Endodermal cell (in vitro differentiated cells): ENCODE data around the gene EGFR. TPM values are rescaled to one million over a fixed set of nuclear protein-coding genes. Genes with fewer than 3 reads are reported as not detected.

Experiments
- DNase-seq: peaks from one replicate; pipeline ENCODE4 v3.0.0-alpha.2; 2017
- H3K27ac ChIP-seq: 2 replicates; pipeline ENCODE4 v1.5.1; 2013; ENCODE audit warnings: mild to moderate bottlenecking, low read depth, low read length, moderate library complexity
- H3K27me3 ChIP-seq: 2 replicates; pipeline ENCODE4 v1.6.1; 2013; ENCODE audit warnings: mild to moderate bottlenecking, low read length, moderate library complexity; ENCODE audit not compliant: insufficient read depth, control insufficient read depth, poor library complexity, severe bottlenecking
- H3K36me3 ChIP-seq: 2 replicates; pipeline ENCODE4 v1.7.0; 2013; ENCODE audit warnings: mild to moderate bottlenecking, low read length, moderate library complexity; ENCODE audit not compliant: control insufficient read depth, insufficient read depth
- H3K4me1 ChIP-seq: one replicate; pipeline ENCODE4 v1.7.0; 2013; ENCODE audit warnings: low read length; ENCODE audit not compliant: control insufficient read depth, insufficient read depth
- H3K4me3 ChIP-seq: 2 replicates; pipeline ENCODE4 v1.5.1; 2013; ENCODE audit warnings: mild to moderate bottlenecking, low read length, moderate library complexity
- H3K9ac ChIP-seq: 2 replicates; pipeline ENCODE4 v1.6.1; 2013; ENCODE audit warnings: mild to moderate bottlenecking, low read length, moderate library complexity; ENCODE audit not compliant: poor library complexity, severe bottlenecking; ENCODE audit errors: extremely low read depth
- H3K9me3 ChIP-seq: 2 replicates; pipeline ENCODE4 v1.6.1; 2013; ENCODE audit warnings: mild to moderate bottlenecking, low read length, moderate library complexity; ENCODE audit not compliant: control insufficient read depth
- H3K27ac Mint-ChIP-seq: 2 replicates; pipeline ENCODE4 v1.8.0; 2020; ENCODE audit warnings: mixed read lengths
- H3K27me3 Mint-ChIP-seq: 2 replicates; pipeline ENCODE4 v1.8.0; 2021; ENCODE audit warnings: mild to moderate bottlenecking, mixed read lengths; ENCODE audit not compliant: insufficient read depth
- H3K36me3 Mint-ChIP-seq: 2 replicates; pipeline ENCODE4 v1.8.0; 2020; ENCODE audit warnings: low read depth, mixed read lengths
- H3K4me1 Mint-ChIP-seq: 2 replicates; pipeline ENCODE4 v1.8.0; 2020; ENCODE audit warnings: mixed read lengths
- H3K4me3 Mint-ChIP-seq: 2 replicates; pipeline ENCODE4 v1.8.0; 2020; ENCODE audit warnings: mild to moderate bottlenecking, moderate library complexity, mixed read lengths
- H3K9me3 Mint-ChIP-seq: 2 replicates; pipeline ENCODE4 v1.8.0; 2020; ENCODE audit warnings: mild to moderate bottlenecking, mixed read lengths
- WGBS, 2 experiments: methylation state at CpG; one replicate each; pipeline versions ENCODE4 v1.1.5 to v1.1.7; 2013; ENCODE audit warnings: missing lambda C conversion rate in 2 of 2, mixed read lengths in 1 of 2; ENCODE audit not compliant: insufficient coverage in 1 of 2, insufficient read length in 1 of 2; 5-methylcytosine and 5-hydroxymethylcytosine counted together
- total RNA-seq, 2 donors: library from RNA; stranded (reverse); fragmentation: NEBNext Ultra II Directional in 1 of 2; extraction: Animal tissue kit (Norgen Biotek cat#: 25700) in 1 of 2; gene quantifications; 2 replicates in 1 of 2; 3 replicates in 1 of 2; pipeline ENCODE4 v1.2.1, GENCODE V29; 2021
- TF ChIP-seq, protein P1 (sequence below): fragments of 200-600 bp; sonication (generic); conservative IDR thresholded peaks from 2 replicates; pipeline ENCODE4 v1.5.0; 2021; ENCODE audit warnings: antibody characterized with exemption, mild to moderate bottlenecking

The EGFR gene
- total RNA-seq, 2 donors from 2014 or later: 5.0 to 5.8 TPM

DNA sequence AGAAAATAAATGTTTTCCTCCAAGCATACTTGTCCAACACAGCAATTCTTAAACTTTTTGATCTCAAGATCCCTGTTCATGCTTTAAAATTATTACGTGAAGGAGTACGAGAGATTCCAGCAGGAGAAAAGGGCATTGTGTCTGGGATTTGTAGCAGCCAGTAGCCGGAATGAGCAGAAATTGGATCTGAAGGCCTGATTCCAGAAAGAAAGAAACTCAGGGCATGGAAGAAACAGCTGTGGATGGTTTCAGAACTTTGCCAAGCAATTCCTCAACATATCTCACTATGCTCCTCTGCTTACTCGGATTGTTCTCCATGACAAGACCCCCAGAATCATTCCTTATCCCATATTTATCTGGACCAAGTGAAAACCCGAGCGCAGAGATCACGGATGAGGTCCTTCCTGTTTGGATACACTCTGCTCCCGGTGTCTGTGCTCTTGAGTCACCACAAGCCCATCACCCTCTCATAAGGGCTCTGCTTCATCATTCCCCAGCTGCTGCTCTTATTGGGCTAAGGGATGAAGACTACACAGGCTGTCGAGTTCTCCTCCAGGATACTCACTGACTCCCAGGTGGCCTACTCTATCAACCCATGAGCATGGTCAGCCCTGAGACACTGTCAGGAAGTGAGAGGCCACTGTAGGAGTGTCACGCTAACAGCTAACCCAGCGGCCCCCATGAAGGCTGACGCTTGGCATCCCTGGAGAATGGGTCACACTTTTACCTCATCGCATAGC is 225.4 kb downstream of the EGFR start:
- no peak for DNase-seq
- Mint-ChIP-seq H3K27ac (no peak overlapping the region), H3K4me1 (no peaks in the 10 kb centered on the region), H3K9me3 (no peaks in the 10 kb centered on the region), H3K4me3 (no peak overlapping the region), H3K27me3 (no peaks in the 10 kb centered on the region), H3K36me3 (no peaks in the 10 kb centered on the region)
- Histone ChIP-seq H3K27me3 (no peaks in the 10 kb centered on the region), H3K9me3 (no peaks in the 10 kb centered on the region), H3K4me1 (no peaks in the 10 kb centered on the region), H3K27ac (no peak overlapping the region), H3K4me3 (no peak overlapping the region), H3K36me3 (no peaks in the 10 kb centered on the region), H3K9ac (no peak overlapping the region)
- TF ChIP-seq, protein P1, sequence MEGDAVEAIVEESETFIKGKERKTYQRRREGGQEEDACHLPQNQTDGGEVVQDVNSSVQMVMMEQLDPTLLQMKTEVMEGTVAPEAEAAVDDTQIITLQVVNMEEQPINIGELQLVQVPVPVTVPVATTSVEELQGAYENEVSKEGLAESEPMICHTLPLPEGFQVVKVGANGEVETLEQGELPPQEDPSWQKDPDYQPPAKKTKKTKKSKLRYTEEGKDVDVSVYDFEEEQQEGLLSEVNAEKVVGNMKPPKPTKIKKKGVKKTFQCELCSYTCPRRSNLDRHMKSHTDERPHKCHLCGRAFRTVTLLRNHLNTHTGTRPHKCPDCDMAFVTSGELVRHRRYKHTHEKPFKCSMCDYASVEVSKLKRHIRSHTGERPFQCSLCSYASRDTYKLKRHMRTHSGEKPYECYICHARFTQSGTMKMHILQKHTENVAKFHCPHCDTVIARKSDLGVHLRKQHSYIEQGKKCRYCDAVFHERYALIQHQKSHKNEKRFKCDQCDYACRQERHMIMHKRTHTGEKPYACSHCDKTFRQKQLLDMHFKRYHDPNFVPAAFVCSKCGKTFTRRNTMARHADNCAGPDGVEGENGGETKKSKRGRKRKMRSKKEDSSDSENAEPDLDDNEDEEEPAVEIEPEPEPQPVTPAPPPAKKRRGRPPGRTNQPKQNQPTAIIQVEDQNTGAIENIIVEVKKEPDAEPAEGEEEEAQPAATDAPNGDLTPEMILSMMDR: no peak
- WGBS, 2 experiments: 91 to 93% methylated on average over 12 to 13 of the region's 13 CpGs

- Mint-ChIP-seq H3K4me1 (no peaks in the 10 kb centered on the region), H3K4me3 (no peak overlapping the region), H3K9me3 (no peaks in the 10 kb centered on the region), H3K27ac (no peak overlapping the region), H3K27me3 (peaks cover under 1% of the 10 kb centered on the region), H3K36me3 (no peaks in the 10 kb centered on the region)
- H3K9me3 ChIP-seq: no peaks in the 10 kb centered on the region
- TF ChIP-seq, protein P1: no peak
- no peak overlapping the region for H3K4me3 ChIP-seq
- no peaks in the 10 kb centered on the region for H3K4me1 ChIP-seq
- H3K36me3 ChIP-seq: no peaks in the 10 kb centered on the region
- H3K27ac ChIP-seq: peak overlapping the region; percentile 79
- WGBS, 2 experiments: 86 to 95% methylated on average over 8 to 11 of the region's 11 CpGs
- H3K9ac ChIP-seq: no peak overlapping the region
- no peak for DNase-seq
- H3K27me3 ChIP-seq: no peaks in the 10 kb centered on the region
These were observed 226.5 kb downstream of the EGFR start for GRCh38 chr7:55245271-55245723.

DNA sequence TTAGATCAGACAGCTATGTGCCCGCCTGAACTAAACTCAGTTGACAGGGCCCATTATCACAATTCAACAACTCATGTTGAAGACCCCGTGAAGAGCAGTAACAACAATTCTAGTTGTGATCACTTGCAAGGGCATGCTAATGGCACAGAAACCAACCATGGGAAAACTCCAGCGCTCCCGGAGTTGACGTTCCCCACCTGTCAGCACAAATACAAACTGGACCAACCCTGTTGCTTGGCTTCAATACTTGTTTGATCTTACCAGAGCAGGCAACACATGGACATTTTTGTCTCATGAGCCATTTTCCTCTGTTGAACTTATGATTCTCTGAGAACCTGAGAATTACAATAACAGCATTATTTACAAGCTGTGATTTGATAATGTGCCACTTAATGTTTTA is 227.4 kb downstream of the EGFR start:
- Histone ChIP-seq H3K4me1 (no peaks in the 10 kb centered on the region), H3K9me3 (no peaks in the 10 kb centered on the region), H3K9ac (no peak overlapping the region), H3K36me3 (no peaks in the 10 kb centered on the region), H3K27ac (peak overlapping the region; percentile 47), H3K4me3 (no peak overlapping the region), H3K27me3 (no peaks in the 10 kb centered on the region)
- H3K27ac Mint-ChIP-seq: no peak overlapping the region
- H3K27me3 Mint-ChIP-seq: peaks cover 4% of the 10 kb centered on the region
- TF ChIP-seq, protein P1: no peak
- H3K9me3 Mint-ChIP-seq: no peaks in the 10 kb centered on the region
- no peaks in the 10 kb centered on the region for H3K36me3 Mint-ChIP-seq
- H3K4me3 Mint-ChIP-seq: no peak overlapping the region
- no peaks in the 10 kb centered on the region for H3K4me1 Mint-ChIP-seq
- 93 to 97% methylated on average over 4 to 5 of the region's 5 CpGs for WGBS, 2 experiments
- DNase-seq: no peak
